GM12864 (cell line): ENCODE results near the gene EEA1.

Experiments used
- DNase-seq: peaks from one replicate; pipeline ENCODE4 v3.0.0-alpha.2; 2011; ENCODE audit warnings: low read depth
- H3K4me3 ChIP-seq: 2 replicates; pipeline ENCODE4 v1.5.1; 2011; ENCODE audit warnings: mild to moderate bottlenecking, low read depth, low read length, control low read depth
- TF ChIP-seq, protein P1 (sequence below): IDR thresholded peaks from 2 replicates; pipeline ENCODE4 v1.5.1; 2011; ENCODE audit warnings: low read depth, mild to moderate bottlenecking, moderate library complexity, low read length, control low read depth, inconsistent platforms; ENCODE audit errors: missing control alignments

EEA1 gene

DNA sequence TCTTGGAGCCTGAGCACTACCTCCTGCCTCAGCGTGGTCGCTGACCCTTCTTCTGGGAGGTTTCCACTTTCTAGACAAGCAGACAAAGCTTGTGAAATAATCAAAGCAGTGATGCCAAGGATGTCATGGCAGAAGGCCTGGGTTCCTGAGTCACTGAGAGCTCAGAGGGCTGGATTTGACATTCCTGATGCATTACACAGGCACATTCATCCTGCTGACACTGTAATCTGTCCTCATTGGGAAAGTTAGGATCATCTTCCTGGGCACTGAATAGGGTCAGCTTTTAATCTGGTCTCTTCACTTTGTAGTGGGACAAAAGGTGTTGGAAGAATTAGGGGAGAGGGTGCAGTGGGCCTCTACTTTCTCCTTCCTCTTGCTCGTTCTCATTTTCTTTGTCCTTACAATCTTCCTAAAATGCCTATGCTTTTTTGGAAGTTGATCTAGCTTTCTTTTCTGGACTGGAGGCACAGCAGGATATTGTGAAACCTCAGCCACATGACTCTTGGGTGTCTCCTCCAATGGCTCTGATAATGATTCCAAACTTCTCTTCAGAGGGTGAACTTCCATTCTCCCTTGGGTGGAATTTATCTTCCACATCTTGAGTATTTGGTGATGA, 29.6 kb downstream of the EEA1 start:
- no peak overlapping the region for H3K4me3 ChIP-seq
- TF ChIP-seq, protein P1, sequence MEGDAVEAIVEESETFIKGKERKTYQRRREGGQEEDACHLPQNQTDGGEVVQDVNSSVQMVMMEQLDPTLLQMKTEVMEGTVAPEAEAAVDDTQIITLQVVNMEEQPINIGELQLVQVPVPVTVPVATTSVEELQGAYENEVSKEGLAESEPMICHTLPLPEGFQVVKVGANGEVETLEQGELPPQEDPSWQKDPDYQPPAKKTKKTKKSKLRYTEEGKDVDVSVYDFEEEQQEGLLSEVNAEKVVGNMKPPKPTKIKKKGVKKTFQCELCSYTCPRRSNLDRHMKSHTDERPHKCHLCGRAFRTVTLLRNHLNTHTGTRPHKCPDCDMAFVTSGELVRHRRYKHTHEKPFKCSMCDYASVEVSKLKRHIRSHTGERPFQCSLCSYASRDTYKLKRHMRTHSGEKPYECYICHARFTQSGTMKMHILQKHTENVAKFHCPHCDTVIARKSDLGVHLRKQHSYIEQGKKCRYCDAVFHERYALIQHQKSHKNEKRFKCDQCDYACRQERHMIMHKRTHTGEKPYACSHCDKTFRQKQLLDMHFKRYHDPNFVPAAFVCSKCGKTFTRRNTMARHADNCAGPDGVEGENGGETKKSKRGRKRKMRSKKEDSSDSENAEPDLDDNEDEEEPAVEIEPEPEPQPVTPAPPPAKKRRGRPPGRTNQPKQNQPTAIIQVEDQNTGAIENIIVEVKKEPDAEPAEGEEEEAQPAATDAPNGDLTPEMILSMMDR, result no peak
- no peak for DNase-seq

DNA sequence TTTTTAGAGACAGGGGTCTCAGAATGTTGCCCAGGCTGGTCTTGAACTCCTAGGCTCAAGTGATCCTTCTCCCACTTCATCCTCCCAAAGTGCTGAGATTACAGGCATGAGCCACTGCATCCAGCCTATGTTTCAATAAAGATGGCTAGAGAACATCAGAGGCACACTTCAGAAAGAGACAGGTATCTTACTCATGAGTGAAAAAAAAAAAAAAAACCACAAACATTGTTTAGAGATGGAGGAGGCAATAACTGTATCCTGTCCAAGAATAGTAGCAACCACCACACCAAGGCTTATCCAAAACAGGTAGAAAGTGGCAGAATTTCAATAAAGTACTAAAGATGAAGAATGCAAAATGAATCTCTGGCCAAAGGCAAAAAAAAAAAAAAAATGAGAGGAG, 30.3 kb downstream of the EEA1 start:
- TF ChIP-seq, protein P1, result no peak
- DNase-seq, result no peak
- no peak overlapping the region for H3K4me3 ChIP-seq

DNA sequence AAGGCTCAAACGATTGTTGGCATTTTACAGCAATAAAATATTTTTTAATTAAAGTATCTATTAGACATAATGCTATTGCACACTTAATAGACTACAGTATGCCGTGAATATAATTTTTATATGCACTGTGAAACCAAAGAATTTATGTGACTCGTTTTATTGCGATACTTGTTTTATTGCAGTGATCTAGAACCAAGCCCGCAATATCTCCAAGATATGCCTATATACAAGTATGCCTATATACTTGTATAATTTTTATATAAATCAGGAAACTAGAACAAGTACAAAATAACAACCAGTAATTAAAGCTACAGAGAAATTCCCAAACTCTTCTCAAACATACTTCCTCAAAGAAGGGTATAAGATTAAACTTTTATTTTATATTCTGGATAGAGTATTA, 31.3 kb downstream of the EEA1 start:
- no peak overlapping the region for H3K4me3 ChIP-seq
- no peak for DNase-seq
- TF ChIP-seq, protein P1, result no peak

DNA sequence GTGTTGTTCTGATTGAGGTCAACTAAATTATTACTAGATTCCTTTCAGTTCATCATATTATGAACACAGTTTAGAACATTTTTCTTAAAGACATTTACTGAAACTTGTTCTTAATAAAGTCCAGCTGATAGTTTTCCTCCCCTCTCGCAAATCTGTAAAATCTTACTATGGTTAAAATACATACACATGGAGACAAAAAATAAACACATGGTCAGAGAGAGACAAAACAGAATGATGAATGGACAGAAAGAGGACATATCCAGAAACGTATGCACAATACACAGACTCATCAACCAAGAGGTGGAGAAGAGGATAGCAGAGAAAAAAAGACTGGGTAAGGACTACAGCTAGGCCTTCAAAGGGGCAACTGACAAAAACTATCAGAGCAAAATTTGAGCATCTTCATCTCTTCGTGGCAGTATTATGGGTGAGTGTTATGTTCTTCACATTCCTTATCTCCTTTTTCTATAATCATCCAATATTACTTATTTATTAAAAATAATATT, 38.4 kb downstream of the EEA1 start:
- TF ChIP-seq, protein P1, result no peak
- DNase-seq, result no peak
- H3K4me3 ChIP-seq, result no peak overlapping the region

DNA sequence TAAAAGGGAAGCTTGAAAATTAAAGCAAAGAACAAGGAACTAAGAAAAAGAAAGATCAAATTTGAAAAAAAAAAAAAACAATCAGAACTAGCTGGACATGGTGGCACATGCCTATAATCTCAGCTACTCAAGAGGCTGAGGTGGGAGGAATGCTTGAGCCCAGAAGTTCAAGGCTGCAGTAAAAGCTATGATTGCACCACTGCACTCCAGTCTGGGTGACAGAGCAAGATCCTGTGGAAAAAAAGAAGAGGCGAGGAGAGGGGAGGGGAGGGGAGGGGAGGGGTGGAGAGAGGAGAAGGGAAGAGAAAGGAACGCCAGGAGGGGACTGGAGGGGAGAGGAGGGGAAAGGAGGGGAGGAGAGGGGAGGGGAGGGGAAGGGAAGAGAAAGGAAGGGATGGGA, 43.0 kb downstream of the EEA1 start:
- no peak for DNase-seq
- TF ChIP-seq, protein P1, result no peak
- H3K4me3 ChIP-seq, result no peak overlapping the region

DNA sequence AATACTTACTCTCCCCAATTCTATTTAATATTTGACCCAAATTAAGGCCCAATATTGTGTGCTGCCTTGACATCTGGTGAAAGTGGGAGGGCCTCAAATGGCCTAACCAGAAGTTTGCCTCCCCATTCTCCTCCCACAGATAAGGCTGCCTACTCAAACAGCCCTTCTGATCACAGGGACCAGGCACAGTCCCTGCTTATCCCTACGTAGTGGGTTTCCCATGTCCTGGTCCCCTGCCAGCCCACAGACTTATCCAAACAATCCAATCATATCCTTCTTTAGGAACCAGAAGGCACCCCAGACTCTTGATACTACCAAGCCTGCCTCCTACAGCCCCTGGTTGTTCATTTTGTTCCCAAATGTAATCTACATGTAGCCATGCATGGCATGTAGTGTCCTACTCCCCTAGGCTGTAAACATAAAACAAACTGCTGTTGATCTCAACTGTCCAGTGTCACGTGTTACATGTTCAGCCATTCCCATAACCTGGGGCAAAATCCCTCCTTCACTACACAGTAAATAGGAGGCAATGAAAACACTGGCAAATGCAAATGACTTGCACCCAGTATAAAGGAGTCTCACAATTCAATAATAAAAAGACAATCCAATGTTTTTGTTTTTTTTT, 49.3 kb downstream of the EEA1 start:
- TF ChIP-seq, protein P1, result no peak
- no peak overlapping the region for H3K4me3 ChIP-seq
- DNase-seq, result no peak

DNA sequence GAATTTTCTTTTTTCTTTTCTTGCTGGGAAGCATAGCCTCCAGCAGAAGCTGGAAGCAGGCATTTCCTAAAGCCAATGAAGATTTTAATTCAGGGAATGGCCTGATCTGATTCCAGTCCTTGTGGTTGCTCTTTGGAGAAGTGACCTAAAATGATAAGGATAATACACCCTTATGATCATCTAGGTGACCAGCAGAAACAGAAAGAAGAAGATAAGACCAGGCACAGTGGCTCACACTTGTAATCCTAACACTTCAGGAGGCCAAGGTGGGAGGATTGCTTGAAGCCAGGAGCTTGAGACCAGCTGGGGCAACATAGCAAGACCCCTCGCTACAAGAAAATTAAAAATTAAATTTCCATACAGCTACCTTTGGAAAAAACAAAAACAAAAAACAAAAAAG, 51.2 kb downstream of the EEA1 start:
- H3K4me3 ChIP-seq, result no peak overlapping the region
- TF ChIP-seq, protein P1, result no peak
- no peak for DNase-seq
